Measurements from ENCODE around the gene IGFL4.

The IGFL4 gene

DNA sequence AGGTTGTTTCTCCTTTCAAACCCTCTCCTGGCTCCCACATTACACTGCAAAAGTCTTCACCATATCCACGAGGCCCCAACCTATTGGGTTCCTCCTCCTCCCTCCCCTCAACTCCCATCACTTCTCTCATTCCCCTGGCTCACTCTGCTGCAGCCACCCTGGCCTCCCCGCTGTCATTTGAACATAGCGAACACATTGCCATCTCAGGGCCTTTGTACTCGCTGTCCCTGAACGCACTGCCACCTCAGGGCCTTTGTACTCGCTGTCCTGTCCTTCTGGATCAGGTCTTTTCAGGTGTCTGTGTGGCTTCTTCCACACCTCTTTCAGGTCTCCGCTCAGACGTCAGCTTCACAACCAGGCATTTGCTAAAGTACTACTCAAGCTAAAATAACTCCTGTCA lies 43.9 kb downstream of the IGFL4 start:
- ChIA-PET POLR2A (ENCODE audit: low non-redundant PET) (no interaction called here), CTCF (no interaction called here)
- no peak for DNase-seq (ENCODE audit: low spot score)
- TF ChIP-seq, protein P1, sequence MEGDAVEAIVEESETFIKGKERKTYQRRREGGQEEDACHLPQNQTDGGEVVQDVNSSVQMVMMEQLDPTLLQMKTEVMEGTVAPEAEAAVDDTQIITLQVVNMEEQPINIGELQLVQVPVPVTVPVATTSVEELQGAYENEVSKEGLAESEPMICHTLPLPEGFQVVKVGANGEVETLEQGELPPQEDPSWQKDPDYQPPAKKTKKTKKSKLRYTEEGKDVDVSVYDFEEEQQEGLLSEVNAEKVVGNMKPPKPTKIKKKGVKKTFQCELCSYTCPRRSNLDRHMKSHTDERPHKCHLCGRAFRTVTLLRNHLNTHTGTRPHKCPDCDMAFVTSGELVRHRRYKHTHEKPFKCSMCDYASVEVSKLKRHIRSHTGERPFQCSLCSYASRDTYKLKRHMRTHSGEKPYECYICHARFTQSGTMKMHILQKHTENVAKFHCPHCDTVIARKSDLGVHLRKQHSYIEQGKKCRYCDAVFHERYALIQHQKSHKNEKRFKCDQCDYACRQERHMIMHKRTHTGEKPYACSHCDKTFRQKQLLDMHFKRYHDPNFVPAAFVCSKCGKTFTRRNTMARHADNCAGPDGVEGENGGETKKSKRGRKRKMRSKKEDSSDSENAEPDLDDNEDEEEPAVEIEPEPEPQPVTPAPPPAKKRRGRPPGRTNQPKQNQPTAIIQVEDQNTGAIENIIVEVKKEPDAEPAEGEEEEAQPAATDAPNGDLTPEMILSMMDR (conservative IDR thresholded peaks at IDR 0.05; ENCODE audit: low read depth), result no peak
- H3K27ac ChIP-seq, result no peak overlapping the region

DNA sequence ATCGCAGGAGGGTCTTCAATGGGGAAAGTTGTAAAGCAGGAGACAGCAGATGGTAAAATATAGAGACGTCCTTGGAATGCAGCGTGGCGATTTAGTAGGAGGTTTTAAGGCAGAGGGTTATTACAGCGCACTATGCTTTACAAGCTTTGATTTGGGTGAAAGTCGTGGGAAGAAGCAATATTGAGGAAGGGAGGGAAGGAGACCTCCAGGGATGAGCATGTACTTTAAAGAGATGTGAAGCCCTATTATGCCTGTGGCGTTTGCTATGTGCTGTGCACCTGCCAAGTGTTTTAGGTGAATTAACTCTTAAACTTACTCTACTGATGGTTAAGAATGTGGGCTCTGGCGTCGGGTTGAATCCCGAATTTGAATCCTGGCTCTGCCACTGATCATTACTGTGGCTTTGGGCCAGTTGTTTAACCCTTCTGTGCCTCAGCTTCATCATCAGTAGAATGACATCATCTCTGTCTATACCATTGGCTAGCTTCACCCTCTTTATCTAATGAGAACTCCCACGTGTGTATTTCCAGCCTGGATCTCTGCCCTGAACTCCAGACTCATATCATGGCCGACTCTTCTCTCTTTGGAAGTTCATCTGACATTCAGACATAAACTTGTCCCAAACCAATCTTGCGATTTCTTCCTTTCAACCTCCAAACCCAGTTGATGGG lies 45.0 kb downstream of the IGFL4 start:
- TF ChIP-seq, protein P1 (conservative IDR thresholded peaks at IDR 0.05; ENCODE audit: low read depth), result no peak
- ChIA-PET CTCF (interaction anchor here (0.5 to 0.9 kb wide), 2 partner anchors 20 to 195 kb away, joined by 3 read pairs; no protein-coding TSS in a partner anchor), POLR2A (ENCODE audit: low non-redundant PET) (no interaction called here)
- peak overlapping the region; percentile 62 for H3K27ac ChIP-seq
- DNase-seq (ENCODE audit: low spot score), result no peak

DNA sequence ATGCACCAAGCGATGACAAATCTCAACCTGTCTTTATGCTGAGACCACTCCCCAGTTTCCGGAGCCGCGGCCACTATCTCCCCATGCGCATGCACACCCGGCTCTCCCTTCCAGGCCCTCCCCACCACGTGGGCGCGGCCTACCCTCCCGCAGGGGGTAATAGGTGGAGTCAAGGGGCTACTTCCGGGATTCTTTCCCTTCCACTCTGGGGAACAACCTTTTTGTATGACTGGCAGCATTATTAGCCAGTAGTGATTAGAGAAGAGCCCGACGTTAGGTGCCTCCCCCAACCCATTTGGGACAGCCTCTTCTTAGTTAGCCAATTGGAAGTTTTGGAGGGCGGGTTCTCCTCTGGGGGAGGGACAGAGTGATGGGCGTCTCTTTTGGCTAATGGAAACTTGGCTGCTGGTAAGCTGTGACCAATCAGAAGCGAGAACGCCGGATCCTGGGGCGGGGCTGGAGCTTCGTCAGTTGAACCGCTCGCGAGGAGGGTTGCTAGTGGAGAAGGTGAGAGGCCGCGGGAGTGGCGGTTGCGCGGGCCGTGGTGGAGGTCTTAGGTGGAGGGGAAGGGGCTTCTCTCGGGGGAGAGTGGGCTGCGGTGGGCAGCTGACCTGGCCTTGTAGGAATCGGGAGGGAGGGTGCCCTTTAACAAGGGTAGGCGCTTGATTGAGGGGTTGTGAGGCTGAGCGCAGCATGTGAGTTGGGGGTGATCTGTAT lies 45.6 kb downstream of the IGFL4 start, which contains the start of gene CCDC61:
Gene CCDC61, plus strand, starts transcription at position 470 of the 717 bp plus-strand sequence. CDS start 7,552 bp downstream, outside the sequence.
- peak within 1 kb of the TSS; percentile 62 for H3K27ac ChIP-seq
- TF ChIP-seq, protein P1 (conservative IDR thresholded peaks at IDR 0.05; ENCODE audit: low read depth), result no peak

DNA sequence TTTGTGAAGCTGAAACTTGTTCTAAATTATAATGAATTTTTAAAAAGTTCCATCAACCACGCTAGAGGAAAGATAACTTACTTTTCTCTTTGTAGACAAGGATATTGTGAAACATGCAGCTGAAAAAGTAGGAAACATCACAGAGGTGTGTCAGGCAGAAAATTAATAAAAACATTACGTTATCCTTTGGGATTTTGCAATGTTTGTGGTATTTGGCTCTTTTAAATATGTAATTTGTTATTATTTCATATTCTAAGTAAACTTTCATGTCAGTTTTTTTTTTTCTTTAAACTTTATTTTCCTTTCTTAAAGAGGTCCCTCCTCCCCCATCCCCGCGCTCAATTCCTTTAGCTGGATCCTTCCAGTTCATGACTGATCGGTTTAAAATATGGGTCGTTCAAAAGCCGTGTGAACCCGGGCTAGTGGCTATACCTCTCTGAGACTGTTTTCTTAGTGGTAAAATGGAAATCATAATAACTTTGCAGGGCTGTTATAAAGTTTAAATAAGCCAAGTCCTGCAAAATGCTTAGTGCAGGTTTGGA lies 46.3 kb downstream of the IGFL4 start:
- TF ChIP-seq, protein P1 (conservative IDR thresholded peaks at IDR 0.05; ENCODE audit: low read depth), result no peak
- ChIA-PET CTCF (interaction anchor here (0.7 to 1.5 kb wide), 2 partner anchors 34 to 225 kb away, joined by 3 read pairs; no protein-coding TSS in a partner anchor), POLR2A (ENCODE audit: low non-redundant PET) (interaction anchor here (0.5 to 0.6 kb wide), 2 partner anchors 265 to 277 kb away, joined by 3 to 5 read pairs; no protein-coding TSS in a partner anchor)
- H3K27ac ChIP-seq, result peak overlapping the region; percentile 62
- no peak for DNase-seq (ENCODE audit: low spot score)

More for the DNA sequence above, 45.6 kb downstream of the IGFL4 start, which contains the start of gene CCDC61:
- peak; percentile 100 for DNase-seq (ENCODE audit: low spot score)
- CTCF ChIA-PET, result interaction anchor here (0.5 to 1.5 kb wide), 2 partner anchors 34 to 194 kb away, joined by 3 read pairs; no protein-coding TSS in a partner anchor
- POLR2A ChIA-PET (ENCODE audit: low non-redundant PET), result interaction anchor here (0.5 to 0.6 kb wide), 2 partner anchors 265 to 278 kb away, joined by 3 to 5 read pairs; no protein-coding TSS in a partner anchor

DNA sequence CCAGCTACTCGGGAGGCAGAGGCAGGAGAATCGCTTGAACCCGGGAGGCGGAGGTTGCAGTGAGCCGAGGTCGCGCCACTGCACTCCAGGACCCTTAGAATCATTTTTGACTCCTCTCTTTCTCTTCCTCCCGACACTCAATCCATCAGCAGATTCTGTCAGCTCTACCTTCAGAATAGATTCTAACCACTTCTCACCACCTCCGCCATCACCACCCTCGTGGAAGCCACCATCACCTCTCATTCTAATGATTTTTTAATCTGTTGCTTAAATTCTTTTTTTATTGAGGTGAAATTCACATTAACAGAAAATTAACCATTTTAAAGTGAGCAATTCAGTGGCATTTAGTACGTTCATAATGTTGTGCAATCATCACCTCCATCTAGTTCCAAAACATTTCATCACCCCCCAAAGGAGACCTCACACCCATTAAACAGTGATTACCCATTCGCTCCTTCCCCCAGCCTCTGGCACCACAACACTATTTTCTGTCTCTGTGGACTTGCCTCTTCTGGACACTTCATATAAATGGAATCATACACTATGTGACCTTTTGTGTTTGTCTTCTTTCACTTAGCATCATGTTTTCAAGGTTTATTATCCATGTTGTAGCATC lies 50.6 kb downstream of the IGFL4 start:
- CTCF ChIA-PET, result no interaction called here
- TF ChIP-seq, protein P1 (conservative IDR thresholded peaks at IDR 0.05; ENCODE audit: low read depth), result no peak
- no peak for DNase-seq (ENCODE audit: low spot score)
- POLR2A ChIA-PET (ENCODE audit: low non-redundant PET), result no interaction called here
- no peak overlapping the region for H3K27ac ChIP-seq
